HG03442 (cell line): ENCODE results near the gene INSYN2B.

Source experiments
- ATAC-seq: cut with Tn5 transposase; IDR thresholded peaks from one replicate; pipeline ENCODE4 v1.9.1; 2021; ENCODE audit warnings: mild to moderate bottlenecking, moderate library complexity; ENCODE audit not compliant: unreplicated experiment

Gene INSYN2B

DNA sequence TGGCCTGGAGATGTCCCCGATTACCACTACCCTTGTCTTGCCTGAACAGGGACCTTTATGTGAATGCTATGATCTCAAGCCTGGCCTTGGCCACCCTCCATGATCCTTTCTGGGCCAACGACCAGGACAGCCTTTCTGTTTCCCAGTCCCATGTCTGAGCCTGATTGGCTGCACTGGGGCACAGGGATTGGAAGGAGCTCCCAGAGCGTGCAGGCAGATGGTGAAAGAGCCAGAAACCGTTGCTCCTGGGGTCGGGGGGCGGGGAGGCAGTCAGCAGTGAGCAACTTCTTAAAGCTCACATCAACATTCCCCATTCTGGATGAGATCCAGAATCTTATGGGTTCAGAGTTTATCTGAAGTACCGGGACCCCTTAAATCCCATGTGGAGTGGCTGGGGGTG is 84.4 kb downstream of the INSYN2B start:
- no peak for ATAC-seq

DNA sequence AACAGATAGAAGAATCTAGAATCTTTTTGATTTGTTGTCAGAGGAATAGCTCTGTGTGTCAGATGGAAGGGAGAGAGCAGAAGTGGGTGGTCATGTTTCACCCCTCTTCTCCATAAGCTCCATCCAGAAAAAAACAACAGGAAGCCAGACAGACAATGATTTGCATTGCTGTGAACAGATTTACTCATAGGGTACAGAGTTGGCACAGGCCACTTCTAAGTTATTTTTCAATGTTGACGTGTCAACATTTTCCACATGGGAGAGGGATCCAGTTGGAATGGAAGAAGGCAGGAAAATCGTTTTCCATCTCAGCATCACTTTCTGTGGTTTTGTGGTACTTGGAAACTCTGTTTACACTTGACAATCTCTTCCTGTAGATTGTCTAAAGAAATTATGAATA is 86.7 kb downstream of the INSYN2B start:
- ATAC-seq, result no peak

DNA sequence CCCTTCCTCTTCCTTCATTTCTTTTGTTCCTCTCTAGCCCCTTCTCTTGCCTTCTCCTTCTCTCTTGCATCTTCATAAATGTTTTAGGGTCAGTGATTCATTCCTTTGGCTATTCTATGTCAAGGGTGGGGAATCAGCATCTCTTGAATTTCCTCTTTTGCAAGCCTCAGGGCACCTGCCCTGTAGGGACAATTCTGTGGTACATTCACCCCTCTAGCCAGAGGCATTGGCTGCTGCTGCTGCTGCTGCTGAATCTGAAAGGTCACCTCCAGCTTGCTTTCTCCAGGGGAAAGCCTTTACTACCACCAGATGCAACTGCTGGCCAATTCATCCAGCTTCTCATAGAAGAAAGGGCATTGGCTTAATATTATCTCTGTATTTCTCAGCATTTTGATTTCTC is 87.3 kb downstream of the INSYN2B start:
- ATAC-seq, result no peak

DNA sequence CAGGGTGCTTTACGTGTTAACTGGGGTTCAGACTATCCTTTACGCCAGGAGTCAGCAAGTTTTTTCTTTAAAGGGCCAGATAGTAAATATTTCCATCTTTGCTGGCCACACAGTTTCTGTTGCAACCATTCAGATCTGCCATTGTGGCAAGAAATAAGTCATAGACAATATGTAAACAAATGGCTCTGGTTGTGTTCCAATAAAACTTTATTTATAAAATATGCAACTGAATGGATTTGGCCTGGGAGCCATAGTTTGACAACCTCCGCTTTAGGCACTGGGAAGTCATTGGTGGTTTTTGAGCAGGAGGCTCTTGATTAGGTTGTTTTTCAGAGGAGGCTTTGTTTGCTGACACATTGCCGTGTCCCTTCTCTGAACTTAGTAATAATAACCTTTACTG is 90.7 kb downstream of the INSYN2B start:
- no peak for ATAC-seq

DNA sequence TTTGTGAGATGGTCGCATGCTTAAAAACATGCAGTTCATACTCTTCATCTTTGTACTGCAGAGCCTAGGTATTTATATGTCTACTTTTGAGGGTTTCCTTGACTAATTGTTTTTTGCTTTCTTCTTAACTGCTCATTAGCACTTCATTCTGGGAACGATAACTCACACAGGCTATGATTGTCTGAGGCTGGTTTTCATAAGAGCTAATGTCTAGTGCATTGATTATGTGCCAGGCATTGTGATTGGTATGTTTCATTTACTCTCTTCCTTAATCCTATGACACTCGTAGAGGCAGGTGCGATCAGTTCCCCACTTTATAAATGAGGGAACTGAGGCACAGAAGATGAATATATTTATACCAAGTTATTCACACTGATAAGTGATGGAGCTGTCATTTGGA is 93.6 kb downstream of the INSYN2B start:
- ATAC-seq, result no peak

DNA sequence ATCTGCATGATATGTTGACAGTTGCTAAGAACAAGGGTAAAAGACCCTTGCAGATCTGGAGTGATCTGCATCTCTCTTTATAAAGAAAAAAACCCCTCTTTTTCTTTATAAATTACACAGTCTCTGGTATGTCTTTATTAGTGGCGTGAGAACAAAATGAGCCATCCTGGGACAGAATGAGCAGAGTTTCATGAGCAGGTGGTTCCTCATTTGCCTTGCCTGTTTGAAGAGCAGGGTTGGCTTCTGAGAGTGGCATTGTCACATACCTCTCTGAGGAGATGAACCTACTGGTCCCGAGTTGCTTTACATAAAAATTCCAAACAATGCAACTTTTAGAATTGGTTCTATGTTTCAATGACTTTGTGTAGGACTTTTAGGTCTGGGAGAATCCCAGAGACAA is 94.3 kb downstream of the INSYN2B start:
- no peak for ATAC-seq

DNA sequence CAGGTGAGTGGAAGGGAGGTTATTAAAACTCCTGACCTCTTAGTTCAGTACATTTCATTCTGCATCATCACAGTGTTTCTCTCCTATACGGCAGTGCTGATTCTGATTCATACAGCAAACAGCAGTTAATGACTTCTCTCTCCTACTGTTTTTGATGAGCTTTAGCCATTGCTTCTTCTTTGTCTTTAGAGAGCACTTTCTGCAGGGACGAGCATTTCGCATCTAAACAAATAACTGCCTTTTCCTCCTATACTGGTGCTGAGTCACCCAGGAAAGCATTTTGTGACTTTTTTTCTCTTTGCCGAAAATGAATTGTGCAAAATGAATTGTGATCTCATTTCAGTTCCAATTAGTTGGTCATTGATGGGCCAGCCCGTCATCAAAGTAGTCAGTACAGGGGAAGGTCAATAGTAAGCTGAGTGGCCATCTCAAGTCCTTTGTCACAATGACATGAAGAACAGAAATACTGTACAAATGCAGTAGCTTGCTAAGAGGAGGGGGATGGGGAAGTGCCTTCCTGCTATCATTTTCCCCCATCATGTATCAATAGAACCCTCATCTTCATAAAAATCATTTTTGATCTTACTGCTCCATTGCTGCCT is 98.5 kb downstream of the INSYN2B start:
- no peak for ATAC-seq

DNA sequence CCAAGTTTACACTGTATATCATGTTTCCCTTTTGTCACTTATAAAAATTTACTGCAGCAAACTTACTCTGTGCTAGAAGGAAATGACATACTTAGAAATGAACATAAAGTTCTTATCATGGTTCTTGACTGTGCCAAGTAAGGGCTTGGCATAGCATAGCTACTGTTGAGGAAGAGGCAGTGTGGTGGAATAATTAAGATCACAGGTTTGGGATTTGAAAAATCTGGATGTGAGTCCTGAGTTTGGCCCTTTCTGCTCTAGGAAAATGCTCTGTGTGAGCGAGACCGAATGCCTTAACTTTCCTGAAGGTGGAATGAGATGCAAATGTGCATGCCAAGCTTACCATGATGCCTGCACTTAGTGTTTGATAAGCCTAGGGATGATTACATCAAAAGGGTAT is 99.5 kb downstream of the INSYN2B start:
- ATAC-seq, result no peak

DNA sequence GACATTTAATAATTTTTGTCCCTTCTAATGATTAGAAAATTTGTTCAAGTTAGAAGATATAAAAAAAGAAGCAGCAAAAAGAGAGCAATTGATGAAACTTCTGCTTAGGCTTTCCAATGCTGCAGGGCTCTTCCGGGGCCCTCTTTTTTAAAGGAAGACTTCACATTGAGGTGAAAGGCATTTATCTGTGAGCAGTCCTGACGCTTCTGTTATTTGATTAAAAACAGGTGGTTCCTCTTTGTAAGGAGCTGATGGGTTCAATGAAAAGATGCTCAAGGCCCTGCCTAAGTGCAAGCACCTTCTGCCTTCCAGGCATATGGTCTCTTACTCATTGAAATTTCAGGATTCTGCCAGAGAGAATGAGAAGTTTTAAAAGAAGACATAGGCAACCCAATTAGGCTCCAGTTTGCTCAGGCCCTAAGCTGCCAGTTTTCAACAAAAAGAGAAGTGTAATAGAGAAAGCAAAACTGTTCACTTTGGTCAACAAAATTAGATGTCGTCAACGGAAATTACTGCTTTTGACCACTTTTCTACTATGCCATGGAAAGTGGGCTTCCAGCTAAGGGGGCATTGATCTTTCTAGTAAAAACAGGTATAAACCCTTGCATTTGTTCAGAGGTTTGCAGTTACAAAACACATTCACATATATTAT is 100.2 kb downstream of the INSYN2B start:
- ATAC-seq, result peak; percentile 65

DNA sequence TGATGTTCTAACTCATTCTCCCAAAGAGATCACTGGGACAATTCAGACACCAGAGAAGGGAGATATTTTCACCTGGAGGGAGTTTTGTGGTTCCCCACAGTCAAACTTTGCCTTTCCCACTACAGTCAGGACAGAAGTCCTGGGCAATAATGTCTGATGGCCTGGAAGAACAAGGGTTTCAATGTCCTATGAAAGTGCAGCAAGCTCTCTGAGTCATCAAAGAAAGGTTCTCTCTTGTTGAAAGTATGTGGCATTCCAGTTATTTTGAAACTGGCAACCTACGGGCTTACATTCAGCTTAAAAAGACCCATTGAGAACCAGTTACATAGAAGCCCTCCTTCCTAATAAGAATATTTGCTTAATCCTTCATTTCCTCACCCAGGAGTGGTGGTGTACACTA is 103.9 kb downstream of the INSYN2B start:
- no peak for ATAC-seq

DNA sequence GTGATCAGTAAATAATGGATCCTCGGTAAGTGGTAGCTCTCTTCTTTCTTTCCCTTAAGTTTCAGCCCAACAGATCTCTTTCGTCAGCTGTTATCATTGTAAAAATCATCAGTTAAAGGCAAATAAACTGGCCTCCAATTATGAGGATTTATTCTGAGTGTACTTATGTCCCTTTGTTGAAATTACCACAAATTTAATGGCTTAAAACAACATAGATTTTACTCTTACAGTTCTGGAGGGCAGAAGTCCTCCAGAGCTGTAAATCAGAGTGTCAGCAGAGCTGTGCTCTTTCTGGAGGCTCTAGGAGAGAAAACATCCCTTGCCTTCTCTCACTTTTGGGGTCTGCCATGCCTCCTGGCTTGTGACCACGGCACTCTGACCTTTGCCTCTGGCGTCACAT is 104.6 kb downstream of the INSYN2B start:
- no peak for ATAC-seq

DNA sequence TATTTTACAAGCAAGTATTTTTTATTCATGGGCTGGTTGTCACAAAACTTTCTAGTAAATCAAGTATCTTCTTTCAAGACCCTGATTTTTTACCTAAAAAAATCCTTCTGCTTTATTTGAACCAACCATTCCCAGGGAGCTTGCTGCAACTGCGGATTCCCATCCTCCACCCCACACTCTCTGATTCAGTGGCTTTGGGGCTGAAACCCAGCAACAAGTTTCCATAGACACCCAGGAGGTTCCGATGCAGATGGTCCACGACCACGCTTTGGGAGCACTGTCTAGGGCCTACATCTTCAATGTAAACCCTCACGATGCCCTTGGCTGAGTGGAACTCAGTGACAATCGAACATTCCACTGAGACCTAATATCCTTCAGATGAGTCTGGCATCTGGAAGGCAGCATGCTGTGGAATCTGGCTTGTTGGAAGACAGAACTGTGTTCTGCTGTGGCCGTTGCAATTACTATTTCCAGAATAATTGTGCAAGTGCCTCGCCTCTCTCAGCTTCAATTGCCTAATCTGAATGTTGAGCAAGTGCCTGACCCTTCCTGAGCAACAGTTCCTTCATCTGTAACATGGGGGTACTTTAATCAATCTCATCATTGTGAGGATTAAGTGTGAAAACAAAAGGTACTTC is 105.1 kb downstream of the INSYN2B start:
- ATAC-seq, result no peak

DNA sequence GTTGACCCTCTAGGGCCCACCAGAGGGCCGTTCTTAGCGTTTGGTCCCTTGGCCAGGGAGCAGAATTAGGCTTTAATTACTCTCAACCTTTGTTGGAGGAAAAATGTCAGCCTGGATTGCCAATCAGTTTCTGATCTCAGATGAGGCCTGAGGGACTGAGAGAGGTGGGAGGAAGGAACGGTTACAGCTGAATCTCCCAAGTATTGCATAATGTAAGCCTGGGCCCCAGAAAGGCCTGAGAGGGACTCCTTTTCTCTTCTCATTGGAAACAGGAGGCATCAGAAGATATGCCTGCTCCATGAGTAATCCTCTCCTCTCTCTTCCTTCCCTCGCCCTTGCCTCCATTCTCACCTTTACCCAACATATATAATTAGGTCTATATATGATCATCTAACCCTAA is 105.7 kb downstream of the INSYN2B start:
- ATAC-seq, result no peak

DNA sequence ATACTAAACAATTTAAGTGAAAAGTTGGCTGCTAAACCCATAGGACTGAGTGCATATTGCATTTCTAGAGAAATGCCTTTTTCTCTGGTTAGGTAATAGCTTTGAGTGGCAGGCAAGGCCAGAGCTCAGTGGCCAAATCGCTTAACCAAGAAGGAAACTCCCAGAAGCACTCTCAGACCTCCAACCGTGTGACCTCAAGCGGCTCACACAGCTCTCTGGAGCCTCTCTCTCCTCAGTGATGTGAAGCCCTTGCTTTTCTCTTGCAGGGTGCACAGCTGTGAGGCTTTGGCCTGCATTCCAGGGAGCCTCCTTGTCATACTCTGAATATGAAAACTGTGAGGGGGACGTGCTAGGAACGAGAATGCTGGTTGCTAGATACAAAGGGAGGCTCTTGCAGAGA is 106.7 kb downstream of the INSYN2B start:
- no peak for ATAC-seq

DNA sequence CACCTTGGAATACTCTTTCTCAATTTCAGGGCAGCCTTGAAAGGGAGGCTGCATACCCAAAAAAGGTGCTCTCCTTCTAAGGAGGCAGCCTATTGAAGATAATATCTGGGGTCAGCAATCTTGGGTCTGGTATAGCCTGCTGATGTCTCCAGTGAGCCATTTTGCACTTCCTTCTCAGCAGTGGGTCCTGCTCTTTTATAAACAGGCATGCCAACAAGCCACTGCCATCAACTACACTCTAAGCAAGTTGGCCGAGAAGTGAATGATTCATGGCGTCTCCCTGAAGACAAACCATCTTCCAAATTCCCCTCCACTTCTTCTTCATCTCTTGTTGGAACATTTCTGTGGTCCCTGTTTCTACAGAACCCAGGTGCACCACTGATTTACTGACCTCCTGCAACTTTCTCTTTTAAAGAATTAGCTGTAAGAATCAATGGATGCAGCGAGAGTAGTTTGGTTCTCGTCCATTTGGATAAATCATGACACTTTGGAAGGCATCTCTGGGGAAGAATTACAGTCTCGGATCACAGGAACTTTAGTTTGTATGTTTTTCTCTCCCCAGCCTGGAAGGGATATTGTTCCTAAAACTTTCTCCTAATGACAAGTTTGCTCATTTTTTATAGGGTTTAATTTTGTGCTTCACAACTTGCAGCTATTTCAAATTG is 108.3 kb downstream of the INSYN2B start:
- ATAC-seq, result no peak

DNA sequence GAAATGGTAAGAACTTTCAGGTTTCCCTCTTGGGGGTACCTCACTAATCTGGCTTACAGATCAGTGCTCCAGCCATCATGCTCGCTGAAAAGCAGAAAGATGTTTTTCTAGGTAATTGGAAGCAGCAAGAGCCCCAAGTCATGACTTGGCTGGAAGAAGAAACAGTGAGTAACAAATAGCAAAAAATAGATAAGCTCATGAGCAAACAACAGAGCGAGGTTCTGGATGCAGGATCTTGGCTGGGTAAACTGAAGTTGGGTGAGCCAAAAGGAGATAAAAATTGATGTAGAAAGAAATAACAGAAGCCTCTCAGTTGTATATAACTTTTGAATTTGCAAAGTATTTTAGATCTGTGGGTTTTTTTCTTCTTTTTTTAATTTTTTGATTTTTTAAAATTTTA is 110.1 kb downstream of the INSYN2B start:
- ATAC-seq, result no peak

DNA sequence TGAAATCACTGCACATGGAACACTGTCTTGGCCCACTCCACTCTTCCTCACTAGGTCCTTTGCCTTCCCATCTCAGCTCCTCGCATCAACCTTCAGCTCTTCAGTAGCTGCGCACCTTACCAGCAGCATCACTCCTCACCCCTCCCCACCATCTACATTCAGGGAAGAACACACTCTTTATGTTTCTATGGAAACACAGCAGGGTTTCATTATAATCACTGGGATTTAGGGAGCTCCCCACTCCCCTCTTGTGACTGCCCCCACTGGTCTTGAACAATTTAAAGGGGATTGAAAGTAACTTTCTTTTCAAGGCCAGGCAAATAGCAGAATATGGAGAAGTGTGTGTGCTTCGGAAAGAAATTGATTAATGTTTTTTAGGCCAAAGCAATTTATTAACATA is 111.2 kb downstream of the INSYN2B start:
- ATAC-seq, result no peak

DNA sequence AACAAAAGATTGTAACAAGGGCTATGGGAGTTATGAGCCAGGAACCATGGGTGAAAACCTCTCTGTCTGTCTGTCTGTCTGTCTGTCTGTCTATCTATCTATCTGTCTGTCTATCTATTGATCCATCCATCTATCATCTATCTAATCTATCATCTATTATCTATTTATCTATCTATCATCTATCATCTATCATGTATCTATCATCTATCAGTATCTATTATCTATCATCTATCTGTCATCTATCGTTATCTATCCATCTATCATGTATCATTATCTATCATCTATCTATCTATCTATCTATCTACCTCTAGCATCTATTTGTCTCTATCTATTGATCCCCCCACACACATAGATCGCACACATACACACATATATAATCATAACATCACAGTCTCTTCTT is 112.9 kb downstream of the INSYN2B start:
- no peak for ATAC-seq

DNA sequence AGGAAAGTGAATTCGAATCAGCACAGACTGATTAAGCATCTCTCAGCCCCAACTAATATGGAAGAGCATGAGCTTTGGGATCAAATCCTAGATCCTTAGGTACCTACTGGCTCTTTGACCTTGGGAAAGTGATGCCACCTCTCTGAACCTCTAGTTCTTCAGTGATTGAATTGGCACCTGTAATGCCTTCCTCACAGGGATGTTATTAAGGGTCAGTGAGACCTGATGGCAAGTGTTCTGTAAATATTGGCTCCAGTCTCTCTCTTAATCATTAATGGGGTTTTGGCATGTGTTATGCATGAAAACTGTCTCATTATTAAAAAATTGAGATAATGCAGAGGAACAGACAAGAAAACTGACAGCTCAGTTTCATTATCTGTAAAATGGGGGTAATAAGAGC is 115.8 kb downstream of the INSYN2B start:
- ATAC-seq, result no peak

DNA sequence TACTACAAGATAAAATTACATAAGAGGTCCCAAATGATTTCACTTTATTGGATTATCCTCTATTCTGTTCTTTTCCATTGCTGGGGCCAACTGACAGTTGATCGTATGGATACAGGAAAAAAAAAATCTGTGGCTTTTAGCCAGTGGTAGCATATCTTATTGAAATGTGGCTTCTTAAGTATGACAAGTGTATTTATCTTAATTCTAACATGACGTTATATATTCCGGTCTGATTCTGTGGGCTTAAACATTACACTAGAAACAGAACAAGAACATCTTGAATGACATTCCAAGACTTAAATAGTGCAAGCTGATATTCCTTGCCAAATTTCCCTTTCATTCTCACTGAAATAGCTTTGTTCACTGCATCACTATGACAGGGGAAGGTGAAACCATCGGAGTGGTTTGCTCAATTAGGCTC is 117.9 kb downstream of the INSYN2B start:
- ATAC-seq, result no peak

DNA sequence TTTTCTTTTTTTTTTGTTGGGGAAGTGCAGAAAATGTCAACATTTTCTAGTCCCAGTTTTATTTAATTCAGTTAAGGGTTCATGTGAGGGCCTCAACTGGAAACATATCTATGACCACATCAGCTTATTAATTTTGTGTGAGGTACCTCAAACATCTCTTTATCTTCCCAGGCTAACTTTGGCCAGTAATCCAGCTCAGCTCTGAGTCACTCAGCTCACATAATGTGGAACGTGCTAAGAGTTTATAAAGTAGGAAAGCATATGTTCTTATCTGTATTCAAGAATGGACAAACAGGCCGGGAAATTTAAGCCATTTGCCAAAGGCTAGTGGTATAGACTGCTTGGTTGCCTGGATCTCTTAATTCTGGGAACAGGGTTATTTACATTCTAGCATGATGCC is 118.4 kb downstream of the INSYN2B start:
- ATAC-seq, result no peak

DNA sequence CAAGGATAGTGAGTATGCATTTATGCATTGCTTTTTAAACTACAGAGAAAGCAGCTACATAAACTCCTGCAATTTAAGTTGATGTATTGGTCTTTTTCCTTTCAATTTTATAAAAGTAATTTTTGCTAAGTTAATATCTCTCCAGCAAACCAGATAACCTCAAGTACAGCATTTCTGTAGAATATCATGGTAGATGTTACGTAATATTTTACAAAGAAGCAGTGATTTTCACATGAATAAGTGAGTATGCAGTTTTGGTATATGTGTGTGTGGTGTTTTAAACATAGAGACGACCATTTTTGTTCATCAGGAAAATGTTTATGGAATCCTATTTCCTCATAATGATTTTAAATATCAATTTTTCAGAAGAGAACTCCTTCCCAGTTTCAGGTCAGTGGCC is 118.9 kb downstream of the INSYN2B start:
- ATAC-seq, result no peak
